Prostate gland (tissue), 2 donors: ENCODE measurements around the gene AMBP.

ENCODE experiments used
- POLR2A ChIP-seq: fragments of 450-650 bp; IDR thresholded peaks from one replicate; pipeline ENCODE4 v1.6.1; 2016; ENCODE audit warnings: antibody characterized with exemption, mild to moderate bottlenecking
- POLR2AphosphoS5 ChIP-seq: sonication (generic); formaldehyde crosslinking; IDR thresholded peaks from one replicate; pipeline ENCODE4 v1.6.1; 2017; ENCODE audit warnings: antibody characterized with exemption
- TF ChIP-seq, protein P1 (sequence below), 4 experiments: fragments of 200-600 bp in 2 of 4; fragments of 450-650 bp in 2 of 4; sonication (generic) in 2 of 4; IDR thresholded peaks; 1 replicate in 3 of 4; 2 replicates in 1 of 4; pipeline ENCODE4 v1.5.1; 2016 to 2019; ENCODE audit warnings: antibody characterized with exemption in 4 of 4, mild to moderate bottlenecking in 2 of 4, moderate library complexity in 2 of 4

DNA sequence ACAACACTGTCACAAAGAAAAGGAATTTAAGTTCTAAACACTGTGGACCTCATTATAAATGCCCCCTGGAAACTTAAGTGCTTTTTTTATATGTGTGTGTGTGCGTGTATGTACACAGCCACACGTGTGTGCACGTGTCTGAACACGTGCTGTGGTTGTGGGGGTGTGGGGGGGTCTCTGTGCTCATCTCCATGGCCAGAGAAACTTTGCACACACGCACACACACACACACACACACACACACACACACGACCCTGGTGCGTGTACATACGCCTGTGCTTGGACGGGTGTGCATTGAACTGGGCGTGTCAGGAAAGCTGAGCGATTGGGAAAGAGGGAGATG lies 27.9 kb downstream of the AMBP start:
- TF ChIP-seq, protein P1, sequence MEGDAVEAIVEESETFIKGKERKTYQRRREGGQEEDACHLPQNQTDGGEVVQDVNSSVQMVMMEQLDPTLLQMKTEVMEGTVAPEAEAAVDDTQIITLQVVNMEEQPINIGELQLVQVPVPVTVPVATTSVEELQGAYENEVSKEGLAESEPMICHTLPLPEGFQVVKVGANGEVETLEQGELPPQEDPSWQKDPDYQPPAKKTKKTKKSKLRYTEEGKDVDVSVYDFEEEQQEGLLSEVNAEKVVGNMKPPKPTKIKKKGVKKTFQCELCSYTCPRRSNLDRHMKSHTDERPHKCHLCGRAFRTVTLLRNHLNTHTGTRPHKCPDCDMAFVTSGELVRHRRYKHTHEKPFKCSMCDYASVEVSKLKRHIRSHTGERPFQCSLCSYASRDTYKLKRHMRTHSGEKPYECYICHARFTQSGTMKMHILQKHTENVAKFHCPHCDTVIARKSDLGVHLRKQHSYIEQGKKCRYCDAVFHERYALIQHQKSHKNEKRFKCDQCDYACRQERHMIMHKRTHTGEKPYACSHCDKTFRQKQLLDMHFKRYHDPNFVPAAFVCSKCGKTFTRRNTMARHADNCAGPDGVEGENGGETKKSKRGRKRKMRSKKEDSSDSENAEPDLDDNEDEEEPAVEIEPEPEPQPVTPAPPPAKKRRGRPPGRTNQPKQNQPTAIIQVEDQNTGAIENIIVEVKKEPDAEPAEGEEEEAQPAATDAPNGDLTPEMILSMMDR (IDR thresholded peaks at IDR 0.05) = no peak
- TF ChIP-seq POLR2AphosphoS5 (no peak), POLR2A (no peak)
